ENCODE data around the gene PNMA8C. TPM values are rescaled to one million over a fixed set of nuclear protein-coding genes. Genes with fewer than 3 reads are reported as not detected.
A peak's percentile ranks its signal among the peaks of the same experiment; 100 is the strongest.

PNMA8C gene
- total and polyA plus RNA-seq, 2 experiments from 2014 or later: 0.20 to 0.69 TPM

DNA sequence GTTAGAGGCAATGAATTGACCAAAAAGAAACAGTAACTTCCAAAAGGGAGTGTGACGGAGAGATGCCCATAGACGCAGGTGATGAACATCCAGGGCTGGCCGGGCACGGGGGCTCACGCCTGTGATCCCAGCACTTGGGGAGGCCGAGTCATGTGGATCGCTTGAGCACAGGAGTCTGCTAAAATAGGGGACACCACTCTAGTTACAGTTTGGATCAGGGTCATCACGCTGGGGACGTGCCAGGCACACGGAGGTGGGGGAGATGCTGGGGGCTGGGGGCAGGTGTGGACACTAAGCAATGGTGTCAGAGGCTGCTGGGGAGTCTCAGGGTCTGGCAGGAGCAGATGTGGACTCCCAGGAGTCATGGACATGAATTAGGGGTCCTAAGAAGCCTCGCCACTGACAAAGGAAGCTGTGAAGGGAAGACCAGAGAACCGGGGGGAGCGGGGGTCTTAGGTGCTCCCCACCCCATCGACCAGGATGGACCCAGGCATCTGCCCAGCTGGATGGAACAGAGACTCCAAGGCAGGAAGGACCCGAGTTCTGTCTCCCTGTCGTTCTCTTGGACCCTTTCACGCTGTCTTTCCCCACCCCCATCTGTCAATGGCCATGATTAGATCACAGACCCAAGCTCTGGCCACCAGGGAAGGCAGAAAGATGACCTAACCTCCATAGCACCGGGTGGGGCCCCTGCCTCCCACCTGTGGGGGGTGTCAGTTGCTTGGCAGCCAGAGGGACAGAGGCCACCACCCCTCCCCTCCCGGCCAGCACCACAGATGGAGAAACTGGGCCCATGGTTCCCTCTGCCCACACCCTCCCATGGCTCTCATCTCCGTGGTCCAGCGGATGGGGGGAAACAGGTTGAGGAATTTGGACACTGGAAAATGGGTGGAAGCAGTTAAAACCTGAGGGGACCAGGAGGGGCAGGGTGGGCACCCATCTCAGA is 35.0 kb downstream of the PNMA8C start:
- peaks cover 17% of the 10 kb centered on the region for H3K36me3 ChIP-seq
- no peaks in the 10 kb centered on the region for H3K27me3 ChIP-seq
- no peaks in the 10 kb centered on the region for H3K9me3 ChIP-seq (ENCODE audit: low read depth)
- no peak overlapping the region for H3K4me3 ChIP-seq
- H3K27ac ChIP-seq: peak overlapping the region; percentile 72
- TF ChIP-seq, protein P1, sequence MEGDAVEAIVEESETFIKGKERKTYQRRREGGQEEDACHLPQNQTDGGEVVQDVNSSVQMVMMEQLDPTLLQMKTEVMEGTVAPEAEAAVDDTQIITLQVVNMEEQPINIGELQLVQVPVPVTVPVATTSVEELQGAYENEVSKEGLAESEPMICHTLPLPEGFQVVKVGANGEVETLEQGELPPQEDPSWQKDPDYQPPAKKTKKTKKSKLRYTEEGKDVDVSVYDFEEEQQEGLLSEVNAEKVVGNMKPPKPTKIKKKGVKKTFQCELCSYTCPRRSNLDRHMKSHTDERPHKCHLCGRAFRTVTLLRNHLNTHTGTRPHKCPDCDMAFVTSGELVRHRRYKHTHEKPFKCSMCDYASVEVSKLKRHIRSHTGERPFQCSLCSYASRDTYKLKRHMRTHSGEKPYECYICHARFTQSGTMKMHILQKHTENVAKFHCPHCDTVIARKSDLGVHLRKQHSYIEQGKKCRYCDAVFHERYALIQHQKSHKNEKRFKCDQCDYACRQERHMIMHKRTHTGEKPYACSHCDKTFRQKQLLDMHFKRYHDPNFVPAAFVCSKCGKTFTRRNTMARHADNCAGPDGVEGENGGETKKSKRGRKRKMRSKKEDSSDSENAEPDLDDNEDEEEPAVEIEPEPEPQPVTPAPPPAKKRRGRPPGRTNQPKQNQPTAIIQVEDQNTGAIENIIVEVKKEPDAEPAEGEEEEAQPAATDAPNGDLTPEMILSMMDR (IDR thresholded peaks at IDR 0.05; ENCODE audit: low read depth, low read length): no peak
- no peaks in the 10 kb centered on the region for H3K4me1 ChIP-seq (ENCODE audit: low read depth)
- no peak for DNase-seq (ENCODE audit: low read depth in 1 of 2, low spot score in 1 of 2)

- H3K9me3 ChIP-seq (ENCODE audit: low read depth): no peaks in the 10 kb centered on the region
- DNase-seq (ENCODE audit: low read depth in 1 of 2, low spot score in 1 of 2): peak in 1 of 2 donors; percentile 46
- H3K27ac ChIP-seq: peak overlapping the region; percentile 72
- H3K27me3 ChIP-seq: no peaks in the 10 kb centered on the region
- H3K36me3 ChIP-seq: peaks cover 22% of the 10 kb centered on the region
- TF ChIP-seq, protein P1 (IDR thresholded peaks at IDR 0.05; ENCODE audit: low read depth, low read length): no peak
- H3K4me1 ChIP-seq (ENCODE audit: low read depth): no peaks in the 10 kb centered on the region
- H3K4me3 ChIP-seq: no peak overlapping the region
Measured at GRCh38 chr19:46392837-46393236, 35.9 kb downstream of the PNMA8C start.

DNA sequence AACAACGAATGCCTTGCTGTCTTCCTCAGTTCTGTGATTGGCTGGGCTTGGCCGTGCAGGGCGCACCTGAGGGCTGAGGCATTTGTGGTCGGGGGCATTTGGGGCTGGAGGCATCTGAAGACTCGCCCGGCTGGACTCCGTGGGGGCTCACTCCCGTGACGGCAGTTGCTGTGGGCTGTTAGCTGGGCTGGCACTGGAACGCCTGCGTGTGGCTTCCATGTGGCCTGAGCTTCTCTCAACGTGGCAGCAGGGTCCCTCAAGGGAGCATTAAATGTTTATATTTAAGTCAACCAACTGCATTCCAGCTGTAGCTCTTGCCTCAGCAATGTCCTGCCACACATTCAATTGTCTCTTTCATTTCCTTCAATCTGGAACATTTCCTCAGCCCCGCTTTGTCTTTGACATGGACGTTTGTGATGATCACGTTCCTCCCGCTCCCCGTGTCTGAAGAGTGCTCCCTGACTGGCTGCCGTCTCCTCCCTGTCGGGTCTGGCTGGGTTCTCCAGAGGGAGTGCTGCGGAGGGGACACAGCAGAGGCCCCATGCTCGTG is 36.4 kb downstream of the PNMA8C start:
- DNase-seq (ENCODE audit: low read depth in 1 of 2, low spot score in 1 of 2): peak in 1 of 2 donors; percentile 73

DNA sequence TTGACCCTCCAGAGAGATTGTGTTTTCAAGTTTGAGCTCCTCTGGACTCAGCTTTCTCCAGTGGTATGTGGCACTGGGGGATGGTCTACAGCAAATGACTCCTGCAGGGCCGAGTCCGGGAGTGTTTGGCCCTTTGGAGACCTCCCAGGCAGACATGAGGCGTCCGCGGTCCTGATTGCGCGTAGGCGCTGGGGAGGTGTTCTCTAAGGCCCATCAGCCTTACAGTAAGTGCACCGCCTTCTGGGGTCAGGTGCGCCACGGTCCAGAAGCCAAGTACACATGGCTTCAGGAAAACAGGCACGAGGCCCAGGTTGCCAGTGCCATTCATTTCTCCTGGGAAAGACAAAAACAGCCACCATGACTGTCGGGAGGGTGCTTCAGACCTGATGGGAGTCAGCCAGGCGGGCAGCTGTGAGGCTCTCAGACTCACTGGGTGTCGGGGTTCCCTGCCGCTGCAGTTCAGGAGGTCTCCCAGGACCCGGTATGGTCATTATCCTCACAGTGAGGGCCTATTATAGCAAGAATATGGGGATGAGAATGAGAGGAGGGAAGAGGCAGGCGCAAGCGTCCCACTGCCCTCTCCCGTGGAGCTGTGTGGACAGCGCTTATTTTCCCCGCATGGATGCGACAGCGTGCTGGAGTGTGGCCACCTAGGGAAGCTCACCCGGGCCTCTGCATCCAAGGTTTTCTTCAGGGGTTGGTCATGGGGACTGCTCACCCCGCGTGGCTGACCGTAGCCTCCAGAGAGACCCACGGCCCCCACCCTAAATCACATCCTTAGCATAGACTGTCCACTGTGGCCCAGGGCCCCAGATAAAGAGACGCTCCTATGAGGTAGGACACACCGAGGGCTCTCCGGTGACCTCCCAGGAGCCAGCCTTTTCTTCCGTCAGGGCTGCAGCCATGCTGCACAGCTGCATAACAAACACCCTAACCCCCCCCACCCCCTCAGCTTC is 37.2 kb downstream of the PNMA8C start:
- Histone ChIP-seq H3K27me3 (no peaks in the 10 kb centered on the region), H3K4me3 (no peak overlapping the region), H3K36me3 (peaks cover 33% of the 10 kb centered on the region), H3K4me1 (ENCODE audit: low read depth) (no peaks in the 10 kb centered on the region), H3K27ac (peak overlapping the region; percentile 72), H3K9me3 (ENCODE audit: low read depth) (no peaks in the 10 kb centered on the region)
- no peak for DNase-seq (ENCODE audit: low read depth in 1 of 2, low spot score in 1 of 2)
- TF ChIP-seq, protein P1 (IDR thresholded peaks at IDR 0.05; ENCODE audit: low read depth, low read length): no peak

More for the DNA sequence above, 36.4 kb downstream of the PNMA8C start:
- H3K27me3 ChIP-seq: no peaks in the 10 kb centered on the region
- H3K27ac ChIP-seq: peak overlapping the region; percentile 72
- TF ChIP-seq, protein P1 (IDR thresholded peaks at IDR 0.05; ENCODE audit: low read depth, low read length): no peak
- H3K4me3 ChIP-seq: no peak overlapping the region
- peaks cover 27% of the 10 kb centered on the region for H3K36me3 ChIP-seq
- H3K4me1 ChIP-seq (ENCODE audit: low read depth): no peaks in the 10 kb centered on the region
- no peaks in the 10 kb centered on the region for H3K9me3 ChIP-seq (ENCODE audit: low read depth)

- Histone ChIP-seq H3K4me1 (ENCODE audit: low read depth) (no peaks in the 10 kb centered on the region), H3K36me3 (peaks cover 33% of the 10 kb centered on the region), H3K9me3 (ENCODE audit: low read depth) (no peaks in the 10 kb centered on the region), H3K27ac (peak overlapping the region; percentile 72), H3K4me3 (no peak overlapping the region), H3K27me3 (no peaks in the 10 kb centered on the region)
- TF ChIP-seq, protein P1 (IDR thresholded peaks at IDR 0.05; ENCODE audit: low read depth, low read length): no peak
- DNase-seq (ENCODE audit: low read depth in 1 of 2, low spot score in 1 of 2): no peak
Measured at GRCh38 chr19:46390866-46391265, 37.9 kb downstream of the PNMA8C start.

Data from cardiac muscle cell (in vitro differentiated cells and primary cell).